Testis (tissue), 2 donors: ENCODE measurements around the gene OXT.

ENCODE experiments used
- CTCF ChIP-seq, 3 experiments: fragments of 450-650 bp in 2 of 3; fragments of 200-600 bp in 1 of 3; sonication (generic) in 1 of 3; IDR thresholded peaks; one replicate each; pipeline ENCODE4 v1.5.1; 2016 to 2019; ENCODE audit warnings: antibody characterized with exemption in 3 of 3, mild to moderate bottlenecking in 2 of 3, moderate library complexity in 1 of 3
- POLR2A ChIP-seq: fragments of 450-650 bp; IDR thresholded peaks from one replicate; pipeline ENCODE4 v1.6.1; 2017; ENCODE audit warnings: antibody characterized with exemption, mild to moderate bottlenecking, moderate library complexity

- no peak for TF ChIP-seq CTCF (IDR thresholded peaks at IDR 0.05)
- TF ChIP-seq POLR2A, result no peak
These were observed 23.6 kb downstream of the OXT start for GRCh38 chr20:3094848-3095629.
